ACC112 (cell line): Measurements from ENCODE around the gene TDRD1.

Experiments
- H2AFZ ChIP-seq: fragments of 200-600 bp; sonication (generic); one replicate; pipeline ENCODE4 v1.6.0; 2017; ENCODE audit warnings: antibody characterized with exemption, low read length; ENCODE audit not compliant: unreplicated experiment
- H3K27ac ChIP-seq: fragments of 200-600 bp; sonication (generic); 2 replicates; pipeline ENCODE4 v1.5.1; 2014; ENCODE audit warnings: low read depth, mild to moderate bottlenecking, antibody characterized with exemption, low read length, moderate library complexity
- H3K27me3 ChIP-seq: fragments of 200-600 bp; sonication (generic); 2 replicates; pipeline ENCODE4 v1.6.1; 2014; ENCODE audit warnings: mild to moderate bottlenecking, antibody characterized with exemption, low read length, moderate library complexity, mixed read lengths; ENCODE audit not compliant: insufficient read depth
- H3K36me3 ChIP-seq: fragments of 200-600 bp; sonication (generic); 2 replicates; pipeline ENCODE4 v1.6.1; 2016; ENCODE audit warnings: mild to moderate bottlenecking, antibody characterized with exemption, low read length, moderate library complexity, mixed read lengths; ENCODE audit not compliant: insufficient read depth
- H3K4me1 ChIP-seq: fragments of 200-600 bp; sonication (generic); one replicate; pipeline ENCODE4 v1.6.1; 2016; ENCODE audit warnings: low read length, mixed read lengths; ENCODE audit not compliant: insufficient read depth, unreplicated experiment, control insufficient read depth
- H3K4me3 ChIP-seq: fragments of 200-600 bp; sonication (generic); 2 replicates; pipeline ENCODE4 v1.5.1; 2014; ENCODE audit warnings: mild to moderate bottlenecking, low read depth, low read length
- H3K79me2 ChIP-seq: fragments of 200-600 bp; sonication (generic); one replicate; pipeline ENCODE4 v1.6.0; 2016; ENCODE audit warnings: low read length; ENCODE audit not compliant: control insufficient read depth, unreplicated experiment, insufficient read depth

The TDRD1 gene

DNA sequence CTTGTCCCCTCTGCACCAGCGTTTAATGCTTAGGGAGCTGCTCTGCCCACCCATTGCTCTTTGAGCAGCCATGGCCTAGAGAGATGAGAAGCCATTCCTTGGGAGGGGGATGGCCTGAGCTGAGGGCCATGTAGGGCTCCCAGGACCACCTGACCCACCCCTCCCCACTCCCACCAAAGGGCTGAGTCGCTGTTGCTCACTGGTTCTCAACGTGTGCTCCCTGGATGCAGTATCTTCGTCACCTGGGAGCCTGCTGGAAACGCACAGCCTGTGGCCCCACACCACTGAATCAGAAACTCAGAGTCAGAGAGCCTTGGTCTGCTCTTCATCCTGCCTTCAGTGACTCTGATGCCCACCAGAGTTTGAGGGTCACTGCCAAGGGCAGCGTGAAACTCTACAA lies 96.9 kb downstream of the TDRD1 start:
- H3K27me3 ChIP-seq = no peaks in the 10 kb centered on the region
- H3K4me1 ChIP-seq = peaks cover 12% of the 10 kb centered on the region
- H3K79me2 ChIP-seq = no peaks in the 10 kb centered on the region
- no peak overlapping the region for H3K4me3 ChIP-seq
- no peaks in the 10 kb centered on the region for H3K36me3 ChIP-seq
- no peak overlapping the region for H3K27ac ChIP-seq
- no peak overlapping the region for H2AFZ ChIP-seq

DNA sequence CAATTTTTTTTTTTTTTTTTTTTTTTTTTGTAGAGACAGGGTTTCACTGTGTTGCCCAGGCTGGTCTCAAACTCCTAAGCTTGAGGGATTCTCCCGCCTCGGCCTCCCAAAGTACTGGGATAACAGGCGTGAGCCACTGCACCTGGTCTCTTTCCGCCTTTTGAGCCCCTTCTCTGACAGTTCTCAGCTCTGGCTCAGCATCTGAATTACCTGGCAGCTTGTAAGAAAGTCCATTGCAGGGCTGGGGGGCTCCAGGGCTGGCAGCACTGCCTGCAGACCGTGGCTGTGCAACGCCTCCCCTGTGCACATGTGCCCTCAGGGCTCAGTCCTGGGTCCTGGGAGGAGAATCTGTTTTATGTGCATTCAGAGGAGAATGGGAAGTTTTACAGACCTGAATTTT lies 97.5 kb downstream of the TDRD1 start:
- H3K4me1 ChIP-seq = peaks cover 6% of the 10 kb centered on the region
- H3K4me3 ChIP-seq = no peak overlapping the region

GRCh38 chr10:114278140-114278883 lies 99.2 kb downstream of the TDRD1 start:
- no peaks in the 10 kb centered on the region for H3K36me3 ChIP-seq
- H3K4me3 ChIP-seq = no peak overlapping the region
- no peaks in the 10 kb centered on the region for H3K79me2 ChIP-seq
- H3K27me3 ChIP-seq = no peaks in the 10 kb centered on the region
- H2AFZ ChIP-seq = no peak overlapping the region
- no peak overlapping the region for H3K27ac ChIP-seq
- no peaks in the 10 kb centered on the region for H3K4me1 ChIP-seq

More for the DNA sequence above, 97.5 kb downstream of the TDRD1 start:
- Histone ChIP-seq H3K79me2 (no peaks in the 10 kb centered on the region), H3K36me3 (no peaks in the 10 kb centered on the region), H3K27me3 (no peaks in the 10 kb centered on the region), H3K27ac (no peak overlapping the region), H2AFZ (no peak overlapping the region)

- no peaks in the 10 kb centered on the region for H3K79me2 ChIP-seq
- H3K36me3 ChIP-seq = no peaks in the 10 kb centered on the region
- no peak overlapping the region for H3K4me3 ChIP-seq
- no peak overlapping the region for H2AFZ ChIP-seq
- H3K27ac ChIP-seq = no peak overlapping the region
- H3K27me3 ChIP-seq = no peaks in the 10 kb centered on the region
- no peaks in the 10 kb centered on the region for H3K4me1 ChIP-seq
Measured at GRCh38 chr10:114278884-114279191, 99.7 kb downstream of the TDRD1 start.

- no peaks in the 10 kb centered on the region for H3K27me3 ChIP-seq
- no peaks in the 10 kb centered on the region for H3K4me1 ChIP-seq
- H3K27ac ChIP-seq = no peak overlapping the region
- no peak overlapping the region for H3K4me3 ChIP-seq
- no peaks in the 10 kb centered on the region for H3K36me3 ChIP-seq
- no peaks in the 10 kb centered on the region for H3K79me2 ChIP-seq
- H2AFZ ChIP-seq = no peak overlapping the region
Measured at GRCh38 chr10:114279289-114279688, 100.1 kb downstream of the TDRD1 start.

DNA sequence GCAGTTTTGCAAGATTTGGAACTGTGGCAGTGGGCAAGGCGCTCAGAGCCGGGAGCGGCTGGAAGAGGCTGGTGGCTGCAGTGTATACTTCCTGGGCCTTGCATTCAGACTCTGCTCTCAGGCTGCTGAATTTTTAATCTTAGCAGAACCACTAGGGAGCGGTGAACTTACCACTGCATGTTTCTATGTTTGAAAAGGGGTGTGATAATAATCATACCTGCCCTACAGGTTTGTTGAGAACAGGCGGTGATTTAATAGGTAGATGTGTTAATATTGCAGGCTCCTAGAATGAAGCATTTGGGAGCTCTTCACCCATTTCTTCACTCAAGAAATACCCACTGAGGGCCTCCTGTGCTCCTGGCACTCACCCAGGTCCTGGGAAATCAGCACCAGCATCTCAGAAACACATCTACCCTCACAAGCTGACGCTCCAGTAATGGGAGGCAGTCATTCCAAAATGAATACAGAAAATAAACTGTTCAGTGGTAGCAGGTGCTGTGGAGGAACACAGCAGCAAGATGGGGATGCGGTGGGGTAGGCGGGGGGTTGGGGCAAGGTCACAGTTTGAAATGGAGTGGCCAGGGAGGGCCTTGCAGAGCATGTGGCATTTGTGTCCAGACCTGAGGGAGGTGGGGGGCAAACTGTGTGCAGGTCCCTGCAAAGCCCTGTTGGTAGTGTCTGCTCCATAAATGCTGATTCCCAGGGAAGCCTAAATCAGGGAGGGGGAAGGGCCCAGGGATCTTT lies 100.9 kb downstream of the TDRD1 start:
- Histone ChIP-seq H2AFZ (no peak overlapping the region), H3K79me2 (no peaks in the 10 kb centered on the region), H3K36me3 (no peaks in the 10 kb centered on the region), H3K27me3 (no peaks in the 10 kb centered on the region), H3K27ac (no peak overlapping the region), H3K4me1 (no peaks in the 10 kb centered on the region), H3K4me3 (no peak overlapping the region)

- Histone ChIP-seq H3K36me3 (no peaks in the 10 kb centered on the region), H3K4me3 (no peak overlapping the region), H3K4me1 (no peaks in the 10 kb centered on the region), H2AFZ (no peak overlapping the region), H3K27ac (no peak overlapping the region), H3K79me2 (no peaks in the 10 kb centered on the region), H3K27me3 (no peaks in the 10 kb centered on the region)
Measured at GRCh38 chr10:114281006-114281405, 101.9 kb downstream of the TDRD1 start.

- Histone ChIP-seq H3K4me3 (no peak overlapping the region), H3K27ac (no peak overlapping the region), H3K36me3 (no peaks in the 10 kb centered on the region), H3K27me3 (0 out of 2 replicates have a peak, but pooled peaks cover under 1% of the 10 kb centered on the region), H3K4me1 (no peaks in the 10 kb centered on the region), H3K79me2 (no peaks in the 10 kb centered on the region), H2AFZ (no peak overlapping the region)
Measured at GRCh38 chr10:114281461-114281860, 102.3 kb downstream of the TDRD1 start.
